ENCODE measurements around the gene RPIA.

GRCh38 chr2:88684519-88684918, 7.0 kb upstream of the RPIA start:
- TF ChIP-seq REST (IDR thresholded peaks at IDR 0.05; ENCODE audit: low read depth) = no peak
- TF ChIP-seq EP300 (IDR thresholded peaks at IDR 0.05; ENCODE audit: borderline replicate concordance) = no peak
- TF ChIP-seq YY1 (IDR thresholded peaks at IDR 0.05; ENCODE audit: low read depth) = no peak
- no peak for TF ChIP-seq ZBTB7A (IDR thresholded peaks at IDR 0.05; ENCODE audit: low read depth)
- no peak for TF ChIP-seq CEBPB (IDR thresholded peaks at IDR 0.05)
- no peak for TF ChIP-seq TAF1 (IDR thresholded peaks at IDR 0.05; ENCODE audit: low read depth)
- no peak for TF ChIP-seq FOXM1 (IDR thresholded peaks at IDR 0.05; ENCODE audit: borderline replicate concordance, low read depth)
- TF ChIP-seq RAD21 (IDR thresholded peaks at IDR 0.05; ENCODE audit: low read depth) = no peak
- TF ChIP-seq USF1 (IDR thresholded peaks at IDR 0.05) = no peak
- TF ChIP-seq TCF12 (IDR thresholded peaks at IDR 0.05; ENCODE audit: low read depth) = no peak
- TF ChIP-seq MAX (IDR thresholded peaks at IDR 0.05) = no peak
- no peak for TF ChIP-seq EGR1 (IDR thresholded peaks at IDR 0.05)
